GM12878 (cell line): Measurements from ENCODE around the gene IRF1. TPM values are rescaled to one million over a fixed set of nuclear protein-coding genes. Genes with fewer than 3 reads are reported as not detected.

Experiments used
- BACH1 ChIP-seq: fragments of 450-650 bp; IDR thresholded peaks from 2 replicates; pipeline ENCODE4 v1.6.1; 2017; ENCODE audit warnings: mild to moderate bottlenecking, borderline replicate concordance
- EGR1 ChIP-seq, 2 experiments: IDR thresholded peaks; 1 replicate in 1 of 2; 2 replicates in 1 of 2; pipeline ENCODE4 v1.6.1; 2011 to 2012; ENCODE audit warnings: low read depth in 2 of 2, low read length in 2 of 2, borderline replicate concordance in 1 of 2, mild to moderate bottlenecking in 1 of 2, moderate library complexity in 1 of 2
- IRF4 ChIP-seq: IDR thresholded peaks from 2 replicates; pipeline ENCODE4 v1.6.1; 2011; ENCODE audit warnings: low read depth, low read length
- IRF5 ChIP-seq: fragments of 450-650 bp; IDR thresholded peaks from 2 replicates; pipeline ENCODE4 v1.6.1; 2017; ENCODE audit warnings: borderline replicate concordance
- JUNB ChIP-seq: IDR thresholded peaks from 2 replicates; pipeline ENCODE4 v1.6.1; 2016; ENCODE audit warnings: antibody characterized with exemption, mild to moderate bottlenecking
- KLF5 ChIP-seq: fragments of 450-650 bp; IDR thresholded peaks from 2 replicates; pipeline ENCODE4 v1.6.1; 2014; ENCODE audit warnings: mild to moderate bottlenecking; ENCODE audit not compliant: partially characterized antibody
- MTA2 ChIP-seq: fragments of 450-650 bp; IDR thresholded peaks from 2 replicates; pipeline ENCODE4 v1.6.1; 2016; ENCODE audit warnings: low read depth, mild to moderate bottlenecking, moderate library complexity
- MTA3 ChIP-seq: IDR thresholded peaks from 2 replicates; pipeline ENCODE4 v1.6.1; 2012; ENCODE audit warnings: low read length, inconsistent platforms, borderline replicate concordance
- NFYB ChIP-seq: IDR thresholded peaks from 2 replicates; pipeline ENCODE4 v1.6.1; 2011; ENCODE audit warnings: low read depth, mild to moderate bottlenecking, low read length, improper control_type of control experiment, moderate library complexity; ENCODE audit not compliant: insufficient read depth
- POLR2A ChIP-seq: IDR thresholded peaks from 2 replicates; pipeline ENCODE4 v1.6.1; 2011; ENCODE audit warnings: low read depth, mild to moderate bottlenecking, low read length
- POLR2AphosphoS5 ChIP-seq: IDR thresholded peaks from 2 replicates; pipeline ENCODE4 v1.6.1; 2011; ENCODE audit warnings: mild to moderate bottlenecking, low read length, inconsistent platforms
- SREBF2 ChIP-seq: IDR thresholded peaks from 2 replicates; pipeline ENCODE4 v1.6.1; 2012; ENCODE audit warnings: mild to moderate bottlenecking, low read length
- TBL1XR1 ChIP-seq: IDR thresholded peaks from 2 replicates; pipeline ENCODE4 v1.6.1; 2012; ENCODE audit warnings: low read depth, low read length, improper control_type of control experiment
- WRNIP1 ChIP-seq: IDR thresholded peaks from 2 replicates; pipeline ENCODE4 v1.6.1; 2011; ENCODE audit warnings: low read depth, low read length, improper control_type of control experiment, borderline replicate concordance
- polyA plus RNA-seq, 11 experiments: library from polyadenylated mRNA; depleted of rRNA in 4 of 11; unstranded in 6 of 11; stranded (reverse) in 5 of 11; fragments of >200 nt; fragmentation: Nextera tagmentation in 4 of 11; fragmentation: Illumina TruSeq in 1 of 11; extraction: Ambion mirVana in 4 of 11; extraction: Trizol in 1 of 11; gene quantifications; 1 replicate in 1 of 11; 2 replicates in 10 of 11; pipeline versions ENCODE4 v1.2.1 to v1.2.3, GENCODE V29; 2011 to 2016; ENCODE audit warnings: inconsistent platforms in 2 of 11, missing spikeins in 2 of 11, low read depth in 1 of 11
- total RNA-seq, 4 experiments: library from RNA; depleted of rRNA in 3 of 4; stranded (reverse); fragments of >200 nt in 3 of 4; fragmentation: Illumina TruSeq in 1 of 4; extraction: Trizol in 1 of 4; gene quantifications; 2 replicates each; pipeline versions ENCODE4 v1.2.1 to v1.2.3, GENCODE V29; 2013 to 2021
- TF ChIP-seq, protein P1 (sequence below): fragments of 450-650 bp; IDR thresholded peaks from 2 replicates; pipeline ENCODE4 v1.6.1; 2018; ENCODE audit warnings: borderline replicate concordance, mild to moderate bottlenecking; ENCODE audit not compliant: partially characterized antibody
- TF ChIP-seq, protein P2 (sequence below): fragments of 450-650 bp; IDR thresholded peaks from 2 replicates; pipeline ENCODE4 v1.6.1; 2017; ENCODE audit warnings: low read depth, mild to moderate bottlenecking, moderate library complexity

Gene IRF1
- total and polyA plus RNA-seq, 10 of the 15 experiments (the other 5 are each of a cell fraction or from before 2014, with no cell fraction given) = 6.9 to 68.0 (median 49.6) TPM

DNA sequence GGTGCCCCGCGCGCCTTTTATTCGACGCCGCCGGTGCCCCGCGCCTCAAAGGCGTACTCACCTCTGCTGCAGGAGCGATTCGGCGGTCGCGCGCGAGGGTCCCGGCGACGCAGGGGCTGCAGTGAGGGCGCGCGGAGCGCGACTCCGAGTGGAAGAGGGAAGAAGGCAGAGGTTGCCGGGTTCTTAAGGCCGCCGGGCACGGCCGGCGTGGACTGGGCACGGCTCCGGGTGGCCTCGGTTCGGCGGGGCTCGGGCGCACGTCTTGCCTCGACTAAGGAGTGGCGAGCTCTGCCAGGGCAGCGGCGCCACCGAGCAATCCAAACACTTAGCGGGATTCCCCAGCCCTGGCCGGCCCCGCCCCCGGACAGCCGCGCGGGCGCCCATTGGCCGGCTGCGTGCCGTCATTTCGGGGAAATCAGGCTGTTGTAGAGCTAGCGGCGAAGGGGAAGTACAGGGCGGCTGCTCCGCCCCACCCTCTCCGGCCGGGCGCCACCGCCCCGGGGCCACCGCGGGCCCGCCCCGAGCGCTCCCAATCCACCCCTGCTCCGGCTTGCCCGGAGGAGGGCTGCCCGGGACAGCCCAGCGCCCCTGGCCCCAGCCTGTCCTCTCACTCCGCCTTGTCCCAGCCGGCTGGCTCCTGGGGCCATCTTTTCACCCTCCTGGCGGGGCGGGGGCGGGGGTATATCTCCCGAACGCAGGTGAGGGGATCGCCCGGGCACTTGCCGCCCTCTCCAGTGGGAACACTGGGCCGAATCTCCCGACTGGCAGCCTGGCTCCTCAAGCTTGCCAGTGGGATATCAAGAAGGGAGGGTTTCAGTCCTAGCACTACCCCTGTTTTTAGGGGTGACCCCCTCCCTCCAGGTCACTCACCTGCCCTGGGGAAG, at the start of gene IRF1 (continued):
- TF ChIP-seq JUNB (no peak), EGR1 (IDR thresholded peaks at IDR 0.05; ENCODE audit: borderline replicate concordance in 1 of 2, low read depth in 2 of 2, low read length in 2 of 2) (peak in 1 of 2 experiments; percentile 53; a peak in 1 of 3 replicates), SREBF2 (no peak), KLF5 (peak; percentile 87), POLR2AphosphoS5 (peak; percentile 98), BACH1 (peak; percentile 28), IRF4 (no peak), NFYB (peak; percentile 72; the same call in 1 of the 2 replicates), POLR2A (peak; percentile 94), MTA2 (no peak), TBL1XR1 (no peak), WRNIP1 (no peak), IRF5 (no peak), MTA3 (no peak)
- TF ChIP-seq, protein P1, sequence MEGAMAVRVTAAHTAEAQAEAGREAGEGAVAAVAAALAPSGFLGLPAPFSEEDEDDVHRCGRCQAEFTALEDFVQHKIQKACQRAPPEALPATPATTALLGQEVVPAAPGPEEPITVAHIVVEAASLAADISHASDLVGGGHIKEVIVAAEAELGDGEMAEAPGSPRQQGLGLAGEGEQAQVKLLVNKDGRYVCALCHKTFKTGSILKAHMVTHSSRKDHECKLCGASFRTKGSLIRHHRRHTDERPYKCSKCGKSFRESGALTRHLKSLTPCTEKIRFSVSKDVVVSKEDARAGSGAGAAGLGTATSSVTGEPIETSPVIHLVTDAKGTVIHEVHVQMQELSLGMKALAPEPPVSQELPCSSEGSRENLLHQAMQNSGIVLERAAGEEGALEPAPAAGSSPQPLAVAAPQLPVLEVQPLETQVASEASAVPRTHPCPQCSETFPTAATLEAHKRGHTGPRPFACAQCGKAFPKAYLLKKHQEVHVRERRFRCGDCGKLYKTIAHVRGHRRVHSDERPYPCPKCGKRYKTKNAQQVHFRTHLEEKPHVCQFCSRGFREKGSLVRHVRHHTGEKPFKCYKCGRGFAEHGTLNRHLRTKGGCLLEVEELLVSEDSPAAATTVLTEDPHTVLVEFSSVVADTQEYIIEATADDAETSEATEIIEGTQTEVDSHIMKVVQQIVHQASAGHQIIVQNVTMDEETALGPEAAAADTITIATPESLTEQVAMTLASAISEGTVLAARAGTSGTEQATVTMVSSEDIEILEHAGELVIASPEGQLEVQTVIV = no peak
- TF ChIP-seq, protein P2, sequence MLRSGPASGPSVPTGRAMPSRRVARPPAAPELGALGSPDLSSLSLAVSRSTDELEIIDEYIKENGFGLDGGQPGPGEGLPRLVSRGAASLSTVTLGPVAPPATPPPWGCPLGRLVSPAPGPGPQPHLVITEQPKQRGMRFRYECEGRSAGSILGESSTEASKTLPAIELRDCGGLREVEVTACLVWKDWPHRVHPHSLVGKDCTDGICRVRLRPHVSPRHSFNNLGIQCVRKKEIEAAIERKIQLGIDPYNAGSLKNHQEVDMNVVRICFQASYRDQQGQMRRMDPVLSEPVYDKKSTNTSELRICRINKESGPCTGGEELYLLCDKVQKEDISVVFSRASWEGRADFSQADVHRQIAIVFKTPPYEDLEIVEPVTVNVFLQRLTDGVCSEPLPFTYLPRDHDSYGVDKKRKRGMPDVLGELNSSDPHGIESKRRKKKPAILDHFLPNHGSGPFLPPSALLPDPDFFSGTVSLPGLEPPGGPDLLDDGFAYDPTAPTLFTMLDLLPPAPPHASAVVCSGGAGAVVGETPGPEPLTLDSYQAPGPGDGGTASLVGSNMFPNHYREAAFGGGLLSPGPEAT = peak; percentile 13; the same call in 1 of the 2 replicates
